Thoracic aorta (tissue), 2 donors: ENCODE data around the gene PFKP. TPM values are rescaled to one million over a fixed set of nuclear protein-coding genes. Genes with fewer than 3 reads are reported as not detected.

Source experiments
- ATAC-seq: fragments of 150-250 bp; one replicate; pipeline ENCODE4 v1.8.0; 2017; ENCODE audit warnings: low read depth; ENCODE audit not compliant: insufficient number of reproducible peaks, low FRiP score
- DNase-seq: peaks from one replicate; pipeline ENCODE4 v3.0.0-alpha.2; 2020; ENCODE audit warnings: low spot score
- H3K27ac ChIP-seq, 2 donors: fragments of 200-600 bp; sonication (generic); 1 replicate in 1 of 2; 2 replicates in 1 of 2; pipeline ENCODE4 v1.5.1; 2016; ENCODE audit warnings: mild to moderate bottlenecking in 2 of 2, moderate library complexity in 2 of 2
- H3K27me3 ChIP-seq: fragments of 200-600 bp; sonication (generic); replicated peaks from 2 replicates; pipeline ENCODE4 v1.6.0; 2016; ENCODE audit warnings: mild to moderate bottlenecking; ENCODE audit not compliant: insufficient read depth
- H3K36me3 ChIP-seq: fragments of 200-600 bp; sonication (generic); one replicate; pipeline ENCODE4 v1.5.1; 2016
- H3K4me1 ChIP-seq, 2 donors: fragments of 200-600 bp; sonication (generic); 1 replicate in 1 of 2; 2 replicates in 1 of 2; pipeline versions ENCODE4 v1.5.1 to v1.6.0; 2016; ENCODE audit warnings: low read depth in 2 of 2, mild to moderate bottlenecking in 1 of 2; ENCODE audit not compliant: control insufficient read depth in 1 of 2
- H3K4me3 ChIP-seq: fragments of 200-600 bp; sonication (generic); 2 replicates; pipeline ENCODE4 v1.5.1; 2016; ENCODE audit warnings: mild to moderate bottlenecking
- H3K9me3 ChIP-seq: fragments of 200-600 bp; sonication (generic); 2 replicates; pipeline ENCODE4 v1.5.1; 2016
- total RNA-seq, 2 donors: library from RNA; depleted of rRNA; stranded (reverse); fragments of >200 nt; gene quantifications; one replicate each; pipeline versions ENCODE4 v1.1.0 to v1.2.3, GENCODE V29; 2016
- TF ChIP-seq, protein P1 (sequence below): fragments of 200-600 bp; sonication (generic); IDR thresholded peaks from one replicate; pipeline ENCODE4 v1.5.1; 2019; ENCODE audit warnings: antibody characterized with exemption

Gene PFKP
- total RNA-seq, 2 donors from 2014 or later: 91.4 to 153 TPM

DNA sequence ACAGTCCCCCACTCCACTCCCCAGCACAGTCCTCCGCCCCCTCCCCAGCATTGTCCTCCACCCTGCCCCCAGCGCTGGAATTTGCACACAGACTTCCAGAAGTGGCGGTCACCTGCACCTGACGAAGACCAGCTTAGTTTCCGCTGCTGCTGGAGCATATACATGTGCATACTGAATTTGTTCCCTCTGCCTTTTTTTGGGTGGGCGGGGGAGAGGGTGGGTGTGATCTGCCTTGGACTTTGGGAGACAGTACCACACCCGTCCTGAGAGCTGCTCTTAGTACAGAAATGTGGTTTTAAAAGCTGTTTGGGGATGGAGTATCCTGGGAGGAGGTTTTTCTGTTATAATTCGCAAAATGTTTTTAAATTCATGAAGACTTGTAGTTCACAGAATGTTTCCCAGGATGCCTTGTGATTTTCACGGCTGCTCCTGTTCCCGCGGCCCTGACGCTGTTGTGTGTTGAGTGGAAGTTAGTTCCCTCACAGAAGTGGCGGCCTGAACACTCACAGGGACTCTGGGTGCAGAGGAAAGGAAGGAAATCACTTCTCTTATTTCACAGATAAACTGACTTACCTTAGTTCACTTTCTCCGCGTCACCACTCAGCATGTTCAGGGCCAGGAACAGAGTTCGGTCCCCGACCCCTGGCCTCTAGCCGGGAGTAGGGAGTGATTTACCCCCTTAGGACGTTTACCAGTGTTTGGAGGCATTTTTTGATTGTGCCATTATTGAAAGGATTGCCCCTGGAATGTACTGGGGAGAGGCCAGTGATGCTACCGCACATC, 18.6 kb downstream of the PFKP start:
- Histone ChIP-seq H3K4me1 (peaks cover 4 to 12% of the 10 kb centered on the region in 2 donors), H3K27ac (no peak overlapping the region), H3K27me3 (no peaks in the 10 kb centered on the region), H3K9me3 (no peaks in the 10 kb centered on the region), H3K4me3 (no peak overlapping the region), H3K36me3 (peaks cover 6% of the 10 kb centered on the region)
- DNase-seq (no peak), ATAC-seq (no peak)
- TF ChIP-seq, protein P1, sequence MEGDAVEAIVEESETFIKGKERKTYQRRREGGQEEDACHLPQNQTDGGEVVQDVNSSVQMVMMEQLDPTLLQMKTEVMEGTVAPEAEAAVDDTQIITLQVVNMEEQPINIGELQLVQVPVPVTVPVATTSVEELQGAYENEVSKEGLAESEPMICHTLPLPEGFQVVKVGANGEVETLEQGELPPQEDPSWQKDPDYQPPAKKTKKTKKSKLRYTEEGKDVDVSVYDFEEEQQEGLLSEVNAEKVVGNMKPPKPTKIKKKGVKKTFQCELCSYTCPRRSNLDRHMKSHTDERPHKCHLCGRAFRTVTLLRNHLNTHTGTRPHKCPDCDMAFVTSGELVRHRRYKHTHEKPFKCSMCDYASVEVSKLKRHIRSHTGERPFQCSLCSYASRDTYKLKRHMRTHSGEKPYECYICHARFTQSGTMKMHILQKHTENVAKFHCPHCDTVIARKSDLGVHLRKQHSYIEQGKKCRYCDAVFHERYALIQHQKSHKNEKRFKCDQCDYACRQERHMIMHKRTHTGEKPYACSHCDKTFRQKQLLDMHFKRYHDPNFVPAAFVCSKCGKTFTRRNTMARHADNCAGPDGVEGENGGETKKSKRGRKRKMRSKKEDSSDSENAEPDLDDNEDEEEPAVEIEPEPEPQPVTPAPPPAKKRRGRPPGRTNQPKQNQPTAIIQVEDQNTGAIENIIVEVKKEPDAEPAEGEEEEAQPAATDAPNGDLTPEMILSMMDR: no peak

DNA sequence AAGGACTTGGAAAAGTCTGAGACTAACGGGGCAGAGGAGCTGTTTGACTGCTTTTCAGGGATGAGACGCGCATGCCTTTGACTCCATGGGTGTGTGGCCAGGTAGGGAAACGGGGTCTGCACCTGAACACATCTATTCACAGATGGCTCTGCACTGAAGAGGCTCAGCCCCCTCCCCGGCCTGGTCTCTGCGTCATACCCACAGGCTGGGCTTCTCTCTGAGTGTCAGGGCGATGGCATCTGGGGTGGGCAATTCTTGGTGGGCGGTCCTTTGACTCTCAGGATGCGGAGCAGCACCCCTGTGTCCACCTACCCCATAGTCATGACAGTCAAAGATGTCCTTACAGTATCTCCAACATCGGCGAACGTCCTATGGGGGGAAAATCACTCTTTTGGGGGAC, 23.0 kb downstream of the PFKP start:
- TF ChIP-seq, protein P1: no peak
- DNase-seq (no peak), ATAC-seq (no peak)
- Histone ChIP-seq H3K9me3 (no peaks in the 10 kb centered on the region), H3K27me3 (no peaks in the 10 kb centered on the region), H3K4me3 (no peak overlapping the region), H3K4me1 (peaks cover 27 to 41% of the 10 kb centered on the region in 2 donors), H3K36me3 (no peaks in the 10 kb centered on the region), H3K27ac (peak overlapping the region; percentile 69 to 93)

DNA sequence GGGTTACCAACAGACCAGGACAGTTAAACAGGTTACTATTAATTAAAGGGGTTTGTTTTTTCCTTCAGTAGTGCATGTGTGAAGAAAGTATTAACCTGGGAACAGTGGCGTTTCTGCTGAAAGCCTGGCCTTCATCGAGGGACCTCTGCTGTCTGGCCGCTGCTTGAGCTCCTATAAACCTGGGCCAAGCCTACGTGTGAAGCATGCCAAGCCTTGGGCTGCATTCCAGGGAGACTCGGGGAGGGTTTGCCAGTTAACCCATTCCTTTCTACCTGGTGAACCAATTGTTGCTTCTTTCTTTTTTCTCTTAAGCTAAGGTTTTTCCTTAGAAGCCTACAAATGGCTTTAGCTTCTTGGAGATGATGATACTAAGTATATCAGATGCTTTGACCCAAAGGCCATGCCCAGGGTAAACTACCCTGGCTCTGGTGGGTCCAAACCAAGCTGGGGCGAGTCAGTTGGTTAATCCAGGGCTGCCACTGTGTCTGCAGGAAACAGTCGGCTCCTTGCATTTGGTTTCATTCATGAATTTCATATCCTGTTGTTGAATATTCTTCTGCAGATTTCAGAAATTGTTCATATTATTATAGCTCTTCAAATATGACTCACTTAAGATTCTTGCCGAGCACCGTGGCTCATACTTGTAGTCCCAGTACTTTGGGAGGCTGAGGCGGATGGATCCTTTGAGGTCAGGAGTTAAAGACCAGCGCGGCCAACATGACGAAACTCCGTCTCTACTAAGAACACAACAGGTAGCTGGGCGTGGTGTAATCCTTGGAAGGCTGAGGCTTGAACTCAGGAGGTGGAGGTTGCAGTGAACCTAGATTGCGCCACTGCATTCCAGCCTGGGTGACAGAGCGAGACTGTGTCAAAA, 23.8 kb downstream of the PFKP start:
- peaks cover 29 to 48% of the 10 kb centered on the region in 2 donors for H3K4me1 ChIP-seq
- H3K27me3 ChIP-seq: no peaks in the 10 kb centered on the region
- no peaks in the 10 kb centered on the region for H3K9me3 ChIP-seq
- DNase-seq: no peak
- H3K4me3 ChIP-seq: peak overlapping the region; percentile 53
- peak overlapping the region; percentile 69 to 93 for H3K27ac ChIP-seq
- ATAC-seq: peak; percentile 49
- TF ChIP-seq, protein P1: no peak
- no peaks in the 10 kb centered on the region for H3K36me3 ChIP-seq

DNA sequence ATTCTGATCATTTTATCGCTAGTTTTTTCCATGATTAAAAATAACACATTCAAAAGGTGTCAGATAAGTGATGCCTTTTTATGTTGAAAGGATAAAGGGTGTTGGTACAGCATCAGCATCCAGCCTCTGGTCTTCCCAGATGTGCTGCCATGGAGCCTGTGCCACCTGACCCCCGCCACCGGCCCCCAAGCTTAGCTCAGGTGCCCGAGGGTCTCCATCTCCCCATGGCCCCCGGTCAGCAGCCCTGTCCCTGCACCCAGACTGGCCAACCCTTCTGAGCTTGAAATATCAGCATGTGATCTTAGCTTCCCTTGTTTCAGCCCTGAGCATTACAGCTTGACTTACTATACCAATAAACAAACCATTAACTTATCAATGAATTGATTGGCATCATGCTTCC, 24.6 kb downstream of the PFKP start:
- TF ChIP-seq, protein P1: no peak
- H3K4me1 ChIP-seq: peaks cover 34 to 56% of the 10 kb centered on the region in 2 donors
- H3K36me3 ChIP-seq: no peaks in the 10 kb centered on the region
- no peak for ATAC-seq
- H3K4me3 ChIP-seq: no peak overlapping the region
- H3K27me3 ChIP-seq: no peaks in the 10 kb centered on the region
- H3K27ac ChIP-seq: peak overlapping the region; percentile 69 to 93
- no peaks in the 10 kb centered on the region for H3K9me3 ChIP-seq
- DNase-seq: no peak

DNA sequence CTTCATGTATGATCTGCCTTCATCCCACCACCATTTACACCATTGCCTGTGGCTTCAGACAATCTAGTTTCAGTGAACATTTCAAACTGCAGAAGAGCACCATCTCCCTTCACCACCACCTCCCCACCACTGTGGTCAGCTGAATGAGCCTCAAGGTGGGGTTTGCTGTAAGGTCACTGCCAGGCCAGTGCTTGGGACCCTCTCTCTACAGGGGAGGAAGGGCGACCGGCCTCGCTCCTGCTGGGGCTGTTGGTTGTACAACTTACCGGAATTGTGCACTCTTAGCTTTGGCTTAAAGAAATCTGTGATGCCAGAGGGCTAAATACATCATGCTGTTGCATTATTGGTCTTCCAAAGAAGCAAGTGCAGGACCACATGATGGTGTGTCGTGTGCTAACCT, 26.6 kb downstream of the PFKP start:
- no peak for ATAC-seq

More for the DNA sequence above, 26.6 kb downstream of the PFKP start:
- Histone ChIP-seq H3K27ac (peak overlapping the region in 1 of 2 donors; percentile 91), H3K36me3 (no peaks in the 10 kb centered on the region), H3K4me3 (no peak overlapping the region), H3K4me1 (peaks cover 34 to 65% of the 10 kb centered on the region in 2 donors), H3K27me3 (no peaks in the 10 kb centered on the region), H3K9me3 (no peaks in the 10 kb centered on the region)
- TF ChIP-seq, protein P1: no peak
- no peak for DNase-seq
